DMS153 treated with DMSO at 0.1 percent for 48 hours (cell line): ENCODE data around the gene DNM3.

Experiments
- DNase-seq: peaks from one replicate; lab custom pipeline; 2025; ENCODE audit not compliant: unreplicated experiment; lab: John Stamatoyannopoulos, UW

The DNM3 gene

GRCh38 chr1:171868217-171868803 lies 27.0 kb downstream of the DNM3 start:
- DNase-seq, result no peak

- DNase-seq, result no peak
Observed at GRCh38 chr1:171869097-171869496, 27.8 kb downstream of the DNM3 start.

GRCh38 chr1:171871848-171872247 lies 30.6 kb downstream of the DNM3 start:
- DNase-seq, result no peak

GRCh38 chr1:171872430-171872829 lies 31.1 kb downstream of the DNM3 start:
- no peak for DNase-seq

GRCh38 chr1:171873664-171874063 lies 32.4 kb downstream of the DNM3 start:
- no peak for DNase-seq

- DNase-seq, result no peak
Observed at GRCh38 chr1:171877701-171878100, 36.4 kb downstream of the DNM3 start.

- no peak for DNase-seq
Observed at GRCh38 chr1:171879556-171879955, 38.3 kb downstream of the DNM3 start.

GRCh38 chr1:171881442-171881841 lies 40.1 kb downstream of the DNM3 start:
- no peak for DNase-seq

GRCh38 chr1:171883849-171884248 lies 42.6 kb downstream of the DNM3 start:
- no peak for DNase-seq

- DNase-seq, result no peak
Observed at GRCh38 chr1:171884475-171884874, 43.2 kb downstream of the DNM3 start.

GRCh38 chr1:171890131-171890530 lies 48.8 kb downstream of the DNM3 start:
- DNase-seq, result no peak

- no peak for DNase-seq
Observed at GRCh38 chr1:171896936-171897703, 55.8 kb downstream of the DNM3 start.

- DNase-seq, result peak; percentile 92
Observed at GRCh38 chr1:171898941-171899340, 57.6 kb downstream of the DNM3 start.

GRCh38 chr1:171899838-171900237 lies 58.5 kb downstream of the DNM3 start:
- no peak for DNase-seq

GRCh38 chr1:171901245-171901644 lies 59.9 kb downstream of the DNM3 start:
- DNase-seq, result no peak

GRCh38 chr1:171902527-171902926 lies 61.2 kb downstream of the DNM3 start:
- no peak for DNase-seq

- no peak for DNase-seq
Observed at GRCh38 chr1:171904778-171905450, 63.6 kb downstream of the DNM3 start.

GRCh38 chr1:171909711-171910110 lies 68.4 kb downstream of the DNM3 start:
- DNase-seq, result no peak

GRCh38 chr1:171910786-171911185 lies 69.5 kb downstream of the DNM3 start:
- DNase-seq, result no peak

- DNase-seq, result no peak
Observed at GRCh38 chr1:171911506-171911905, 70.2 kb downstream of the DNM3 start.

- no peak for DNase-seq
Observed at GRCh38 chr1:171912509-171913175, 71.3 kb downstream of the DNM3 start.

- no peak for DNase-seq
Observed at GRCh38 chr1:171913385-171913784, 72.1 kb downstream of the DNM3 start.
